ENCODE data around the gene RICTOR. TPM values are rescaled to one million over a fixed set of nuclear protein-coding genes. Genes with fewer than 3 reads are reported as not detected.

Gene RICTOR
- polyA plus RNA-seq, 3 donors: 3.5 to 12.8 (median 7.0) TPM

GRCh38 chr5:39063037-39063436 is 11.2 kb downstream of the RICTOR start:
- H3K36me3 Mint-ChIP-seq: peaks cover 24 to 33% of the 10 kb centered on the region in 2 donors
- H3K27ac Mint-ChIP-seq: no peak overlapping the region
- H3K27me3 ChIP-seq (ENCODE audit: control insufficient read depth in 2 of 2, insufficient read depth in 2 of 2, low read length in 2 of 2): no peaks in the 10 kb centered on the region
- no peak overlapping the region for H3K9ac ChIP-seq (ENCODE audit: insufficient read depth, low read length, poor library complexity, severe bottlenecking)
- TF ChIP-seq, protein P1, sequence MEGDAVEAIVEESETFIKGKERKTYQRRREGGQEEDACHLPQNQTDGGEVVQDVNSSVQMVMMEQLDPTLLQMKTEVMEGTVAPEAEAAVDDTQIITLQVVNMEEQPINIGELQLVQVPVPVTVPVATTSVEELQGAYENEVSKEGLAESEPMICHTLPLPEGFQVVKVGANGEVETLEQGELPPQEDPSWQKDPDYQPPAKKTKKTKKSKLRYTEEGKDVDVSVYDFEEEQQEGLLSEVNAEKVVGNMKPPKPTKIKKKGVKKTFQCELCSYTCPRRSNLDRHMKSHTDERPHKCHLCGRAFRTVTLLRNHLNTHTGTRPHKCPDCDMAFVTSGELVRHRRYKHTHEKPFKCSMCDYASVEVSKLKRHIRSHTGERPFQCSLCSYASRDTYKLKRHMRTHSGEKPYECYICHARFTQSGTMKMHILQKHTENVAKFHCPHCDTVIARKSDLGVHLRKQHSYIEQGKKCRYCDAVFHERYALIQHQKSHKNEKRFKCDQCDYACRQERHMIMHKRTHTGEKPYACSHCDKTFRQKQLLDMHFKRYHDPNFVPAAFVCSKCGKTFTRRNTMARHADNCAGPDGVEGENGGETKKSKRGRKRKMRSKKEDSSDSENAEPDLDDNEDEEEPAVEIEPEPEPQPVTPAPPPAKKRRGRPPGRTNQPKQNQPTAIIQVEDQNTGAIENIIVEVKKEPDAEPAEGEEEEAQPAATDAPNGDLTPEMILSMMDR (IDR thresholded peaks at IDR 0.05): no peak
- H3K4me1 Mint-ChIP-seq: peaks cover 20% of the 10 kb centered on the region
- no peak overlapping the region for H3K4me3 Mint-ChIP-seq
- no peak overlapping the region for H2AFZ ChIP-seq (ENCODE audit: insufficient read depth, low read depth, low read length, poor library complexity, severe bottlenecking)
- peaks cover 11 to 34% of the 10 kb centered on the region in 2 donors for H3K36me3 ChIP-seq (replicated peaks in 1 of 2; ENCODE audit: control insufficient read depth in 1 of 2, insufficient read depth in 2 of 2, low read length in 2 of 2)
- no peak overlapping the region for H3K4me2 ChIP-seq (replicated peaks; ENCODE audit: extremely low read depth, low read length, poor library complexity, severe bottlenecking)
- WGBS (ENCODE audit: insufficient coverage): 100% methylated on average over 1 of the region's 2 CpGs
- H3K9me3 Mint-ChIP-seq: peaks cover 0 to 12% (median 3%) of the 10 kb centered on the region in 7 donors
- DNase-seq: no peak
- intact Hi-C loops (cut with micrococcal nuclease): no loop called here
- H3K4me3 ChIP-seq (replicated peaks in 1 of 3; ENCODE audit: low read depth in 2 of 3, low read length in 3 of 3): no peak overlapping the region
- H3K9me3 ChIP-seq (replicated peaks in 1 of 2; ENCODE audit: control insufficient read depth in 1 of 2, insufficient read depth in 1 of 2, low read length in 2 of 2): peaks cover 9 to 11% of the 10 kb centered on the region in 2 donors
- H3K27me3 Mint-ChIP-seq (ENCODE audit: low read depth in 3 of 3): peaks cover 0 to 1% (median 0%) of the 10 kb centered on the region in 3 donors
- H3K79me2 ChIP-seq (ENCODE audit: insufficient read depth, low read length): peaks cover 93% of the 10 kb centered on the region
- no peak overlapping the region for H3K27ac ChIP-seq (ENCODE audit: low read depth in 1 of 2, low read length in 2 of 2)
- H3K4me1 ChIP-seq (ENCODE audit: control insufficient read depth in 1 of 2, insufficient read depth in 2 of 2, low read length in 2 of 2): peaks cover 0 to 4% of the 10 kb centered on the region in 2 donors
- H4K20me1 ChIP-seq (ENCODE audit: insufficient read depth, low read length): peaks cover 99% of the 10 kb centered on the region

- TF ChIP-seq, protein P1 (IDR thresholded peaks at IDR 0.05): no peak
- H3K9ac ChIP-seq (ENCODE audit: insufficient read depth, low read length, poor library complexity, severe bottlenecking): no peak overlapping the region
- H3K4me3 ChIP-seq (replicated peaks in 1 of 3; ENCODE audit: low read depth in 2 of 3, low read length in 3 of 3): no peak overlapping the region
- no peak overlapping the region for H3K27ac Mint-ChIP-seq
- peaks cover 20 to 28% of the 10 kb centered on the region in 2 donors for H3K36me3 Mint-ChIP-seq
- intact Hi-C loops (cut with micrococcal nuclease): no loop called here
- peaks cover 21% of the 10 kb centered on the region for H3K4me1 Mint-ChIP-seq
- H3K4me3 Mint-ChIP-seq: no peak overlapping the region
- no peaks in the 10 kb centered on the region for H3K27me3 ChIP-seq (ENCODE audit: control insufficient read depth in 2 of 2, insufficient read depth in 2 of 2, low read length in 2 of 2)
- H3K9me3 ChIP-seq (replicated peaks in 1 of 2; ENCODE audit: control insufficient read depth in 1 of 2, insufficient read depth in 1 of 2, low read length in 2 of 2): peaks cover 9 to 11% of the 10 kb centered on the region in 2 donors
- peaks cover 8 to 28% of the 10 kb centered on the region in 2 donors for H3K36me3 ChIP-seq (replicated peaks in 1 of 2; ENCODE audit: control insufficient read depth in 1 of 2, insufficient read depth in 2 of 2, low read length in 2 of 2)
- H3K9me3 Mint-ChIP-seq: peaks cover 0 to 10% (median 3%) of the 10 kb centered on the region in 7 donors
- H3K27ac ChIP-seq (ENCODE audit: low read depth in 1 of 2, low read length in 2 of 2): no peak overlapping the region
- H3K27me3 Mint-ChIP-seq (ENCODE audit: low read depth in 3 of 3): no peaks in the 10 kb centered on the region
- H3K4me1 ChIP-seq (ENCODE audit: control insufficient read depth in 1 of 2, insufficient read depth in 2 of 2, low read length in 2 of 2): peaks cover 0 to 8% of the 10 kb centered on the region in 2 donors
- H3K79me2 ChIP-seq (ENCODE audit: insufficient read depth, low read length): peaks cover 93% of the 10 kb centered on the region
- H3K4me2 ChIP-seq (replicated peaks; ENCODE audit: extremely low read depth, low read length, poor library complexity, severe bottlenecking): no peak overlapping the region
- H2AFZ ChIP-seq (ENCODE audit: insufficient read depth, low read depth, low read length, poor library complexity, severe bottlenecking): no peak overlapping the region
- peaks cover 99% of the 10 kb centered on the region for H4K20me1 ChIP-seq (ENCODE audit: insufficient read depth, low read length)
- DNase-seq: no peak
These were observed 11.7 kb downstream of the RICTOR start for GRCh38 chr5:39062530-39062929.

All from CD14-positive monocyte (primary cell).